ENCODE results near the gene GAREM2. TPM values are rescaled to one million over a fixed set of nuclear protein-coding genes. Genes with fewer than 3 reads are reported as not detected.

The GAREM2 gene
- total RNA-seq, 1 donor from 2014 or later, result 0.13 TPM

- DNase-seq (ENCODE audit: low read depth in 2 of 2), result no peak
Observed at GRCh38 chr2:26169681-26170414, 3.0 kb upstream of the GAREM2 start.

DNA sequence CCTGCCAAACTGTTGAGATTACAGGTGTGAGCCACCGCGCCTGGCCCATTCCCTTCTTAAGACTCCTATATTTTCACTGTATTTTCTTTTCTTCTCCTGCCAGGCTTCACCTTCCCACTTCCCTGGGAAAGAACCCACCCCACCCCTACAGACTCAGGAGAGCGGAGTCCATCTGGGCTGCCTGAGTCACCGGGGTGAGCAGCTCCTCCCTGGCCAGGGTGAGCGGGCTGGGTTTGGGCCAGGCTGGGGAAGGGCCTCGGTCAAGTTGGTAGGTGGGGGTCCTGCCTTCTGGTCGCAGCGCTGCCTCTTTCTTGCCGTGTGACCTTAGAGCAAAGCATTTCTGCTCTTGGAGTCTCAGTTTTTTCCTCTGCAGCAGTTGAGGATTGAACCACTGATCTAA is 2.1 kb upstream of the GAREM2 start:
- no peak for DNase-seq (ENCODE audit: low read depth in 2 of 2)

DNA sequence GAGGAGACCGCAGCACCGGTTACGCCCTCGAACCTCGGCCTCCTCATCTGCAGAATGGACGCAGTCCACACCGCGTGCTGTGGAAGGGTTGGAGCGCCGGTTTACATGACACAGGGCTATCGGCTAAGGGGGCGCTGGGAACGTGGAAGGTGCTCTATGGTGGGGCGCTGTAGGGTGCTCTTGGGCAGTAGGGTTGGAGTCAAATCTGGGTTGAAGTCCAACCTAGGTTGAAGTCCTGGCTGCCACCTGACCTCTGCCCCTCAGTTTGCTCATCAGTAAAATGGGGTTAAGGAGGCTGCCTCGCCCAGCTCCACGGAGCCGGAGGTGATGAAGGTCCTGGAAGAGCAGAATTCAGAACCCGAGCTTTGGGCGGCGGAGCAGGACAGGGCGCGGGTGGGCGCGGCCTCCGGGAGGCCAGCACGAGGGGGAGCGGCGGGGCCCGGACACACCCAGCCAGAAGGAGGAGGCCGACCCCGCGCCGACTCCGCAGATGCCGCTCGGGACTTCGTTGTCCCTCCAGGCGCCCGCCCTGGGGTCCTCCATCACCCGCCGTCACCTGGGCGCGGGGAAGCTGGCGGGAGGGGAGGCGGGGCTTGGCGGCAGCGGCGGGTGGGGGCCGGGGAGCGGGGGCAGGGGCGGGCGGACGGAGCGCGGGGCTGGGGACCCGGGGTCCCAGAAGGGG is 558 bp upstream of the GAREM2 start:
- DNase-seq (ENCODE audit: low read depth in 2 of 2), result no peak

GRCh38 chr2:26173776-26174482 is 1.0 kb downstream of the GAREM2 start:
- no peak for DNase-seq (ENCODE audit: low read depth in 2 of 2)

- DNase-seq (ENCODE audit: low read depth in 2 of 2), result no peak
Observed at GRCh38 chr2:26174691-26175465, 2.0 kb downstream of the GAREM2 start.

DNA sequence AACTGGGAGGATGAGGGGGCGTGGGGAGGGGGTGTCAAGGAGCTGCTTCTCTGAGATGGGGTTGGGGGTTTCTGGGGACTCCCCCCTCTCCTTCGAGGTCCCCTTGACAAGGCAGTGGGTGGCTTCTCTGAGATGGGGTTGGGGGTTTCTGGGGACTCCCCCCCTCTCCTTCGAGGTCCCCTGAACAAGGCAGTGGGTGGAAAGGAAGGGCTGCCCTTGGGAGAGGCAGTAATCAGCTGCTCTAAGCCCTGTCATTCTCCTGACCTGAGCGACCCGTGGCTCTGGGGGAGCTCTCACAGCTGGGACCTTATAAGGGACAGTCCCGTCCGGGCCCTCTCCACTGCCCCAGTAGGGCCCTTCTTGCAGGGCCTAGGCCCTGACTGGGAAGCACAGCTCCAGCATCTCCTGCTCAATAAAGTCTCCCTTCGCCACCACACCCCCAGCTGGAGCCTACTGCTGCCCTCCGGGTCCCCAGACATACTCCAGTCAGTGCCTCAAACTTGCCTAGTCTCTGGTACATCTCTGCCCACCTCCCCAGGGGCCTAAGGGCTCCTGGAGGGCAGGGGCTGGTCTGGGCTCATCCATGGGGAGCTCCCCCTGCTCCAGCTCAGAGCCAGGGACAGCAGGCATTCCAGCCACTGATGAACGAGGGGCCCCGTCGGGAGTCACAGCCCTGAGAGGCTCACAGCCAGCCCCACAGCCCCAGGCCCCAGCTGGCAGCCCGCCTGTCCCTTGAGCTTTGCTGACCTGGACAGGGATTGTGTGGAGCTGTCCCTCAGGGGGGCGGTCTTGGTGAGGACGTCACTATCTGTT is 2.8 kb downstream of the GAREM2 start:
- no peak for DNase-seq (ENCODE audit: low read depth in 2 of 2)

GRCh38 chr2:26176279-26176615 is 3.4 kb downstream of the GAREM2 start:
- DNase-seq (ENCODE audit: low read depth in 2 of 2), result no peak

GRCh38 chr2:26177122-26177521 is 4.2 kb downstream of the GAREM2 start:
- DNase-seq (ENCODE audit: low read depth in 2 of 2), result no peak

- no peak for DNase-seq (ENCODE audit: low read depth in 2 of 2)
Observed at GRCh38 chr2:26178246-26178645, 5.4 kb downstream of the GAREM2 start.

DNA sequence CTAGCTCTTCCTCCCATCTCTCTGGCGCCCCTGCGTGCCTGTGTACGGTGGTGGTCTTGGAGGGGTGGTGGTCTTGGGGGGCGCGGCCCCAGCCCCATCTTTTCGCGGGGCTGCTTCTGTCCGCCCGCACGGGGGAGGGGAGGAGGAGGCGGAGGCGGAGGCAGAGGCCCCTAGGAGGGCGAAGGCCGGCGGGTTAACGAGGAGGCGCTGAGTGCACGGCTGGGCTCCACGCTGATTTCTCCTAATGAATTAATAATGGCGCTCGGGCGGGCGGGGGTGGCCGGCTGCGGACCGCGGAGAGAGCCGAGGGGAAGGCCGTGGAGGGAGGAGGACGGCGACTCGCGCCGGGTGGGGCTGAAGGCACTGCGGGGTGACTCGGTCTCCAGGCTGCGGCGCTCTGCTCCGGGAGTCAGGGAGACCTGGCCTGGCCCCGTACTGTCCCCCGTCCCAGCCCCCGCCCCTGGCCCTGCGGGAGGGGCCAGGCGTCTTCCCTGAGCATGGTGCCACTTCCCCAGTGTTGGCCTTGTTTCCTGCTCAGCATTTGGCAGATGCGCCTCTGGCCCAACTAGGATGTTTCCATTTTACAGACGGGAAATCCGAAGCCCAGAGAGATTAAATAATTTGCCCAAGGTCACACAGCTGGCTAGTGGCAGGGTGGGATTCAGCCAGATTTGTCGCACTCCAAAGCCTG is 6.0 kb downstream of the GAREM2 start:
- peak; percentile 16 to 26 for DNase-seq (ENCODE audit: low read depth in 2 of 2)

DNA sequence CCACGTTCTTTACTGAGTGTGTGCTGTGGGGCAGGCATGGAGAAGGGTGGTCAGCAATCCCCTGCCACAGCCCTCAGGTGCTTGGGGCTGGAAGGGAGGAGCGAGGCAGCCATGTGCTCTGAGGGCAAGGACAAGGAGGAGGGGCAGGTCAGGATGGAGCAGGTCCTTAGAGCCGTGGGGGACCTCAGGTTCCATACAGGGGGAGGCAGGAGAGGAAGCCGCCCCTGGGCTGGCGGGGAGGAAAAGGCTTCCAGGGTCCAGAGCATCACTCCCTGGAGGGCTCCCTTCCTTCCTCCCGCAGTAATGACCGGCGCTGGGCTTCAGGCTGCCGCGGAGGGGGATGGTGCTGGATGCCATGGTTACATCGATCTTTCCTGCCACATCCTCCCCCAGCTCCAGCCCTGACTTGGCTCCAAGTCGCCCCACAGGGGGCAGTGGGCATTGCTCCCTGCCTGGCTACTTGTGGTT is 6.6 kb downstream of the GAREM2 start:
- DNase-seq (ENCODE audit: low read depth in 2 of 2), result peak in 1 of 2 donors; percentile 7

GRCh38 chr2:26182441-26182840 is 9.6 kb downstream of the GAREM2 start:
- DNase-seq (ENCODE audit: low read depth in 2 of 2), result no peak

DNA sequence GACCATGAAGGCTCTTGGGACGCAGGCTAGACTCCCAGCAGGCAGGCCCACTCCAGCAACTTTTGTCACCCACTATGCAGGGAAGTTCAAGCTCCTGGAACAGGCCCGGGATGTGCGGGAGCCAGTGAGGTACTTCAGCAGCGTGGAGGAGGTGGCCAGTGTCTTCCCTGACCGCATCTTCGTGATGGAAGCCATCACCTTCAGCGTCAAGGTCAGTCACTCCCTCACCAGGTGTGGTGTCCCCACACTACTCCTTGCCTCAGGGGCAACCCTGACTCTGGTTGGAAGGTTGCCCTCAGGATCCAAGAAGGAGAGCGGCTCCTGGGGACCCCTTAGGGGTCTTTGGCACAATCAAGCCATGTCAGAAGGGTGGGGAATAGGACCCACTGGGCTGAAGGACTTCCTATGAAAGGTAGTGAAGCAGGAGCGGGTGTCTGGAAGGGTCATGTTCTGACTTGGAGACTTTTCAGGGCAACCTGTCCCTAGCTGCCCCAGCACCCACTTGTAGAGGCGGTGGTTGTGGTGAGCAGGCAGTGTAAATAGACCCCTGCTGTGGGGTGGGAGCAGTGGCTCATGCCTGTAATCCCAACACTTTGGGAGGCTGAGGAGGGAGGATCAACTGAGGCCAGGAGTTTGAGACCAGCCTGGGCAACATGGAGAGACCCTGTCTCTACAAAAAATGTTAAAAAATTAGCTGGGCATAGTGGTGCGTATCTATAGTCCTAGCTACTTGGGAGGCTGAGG is 10.2 kb downstream of the GAREM2 start:
- no peak for DNase-seq (ENCODE audit: low read depth in 2 of 2)

GRCh38 chr2:26184121-26184520 is 11.2 kb downstream of the GAREM2 start:
- DNase-seq (ENCODE audit: low read depth in 2 of 2), result no peak

GRCh38 chr2:26184555-26185303 is 11.8 kb downstream of the GAREM2 start:
- DNase-seq (ENCODE audit: low read depth in 2 of 2), result peak; percentile 43 to 83

DNA sequence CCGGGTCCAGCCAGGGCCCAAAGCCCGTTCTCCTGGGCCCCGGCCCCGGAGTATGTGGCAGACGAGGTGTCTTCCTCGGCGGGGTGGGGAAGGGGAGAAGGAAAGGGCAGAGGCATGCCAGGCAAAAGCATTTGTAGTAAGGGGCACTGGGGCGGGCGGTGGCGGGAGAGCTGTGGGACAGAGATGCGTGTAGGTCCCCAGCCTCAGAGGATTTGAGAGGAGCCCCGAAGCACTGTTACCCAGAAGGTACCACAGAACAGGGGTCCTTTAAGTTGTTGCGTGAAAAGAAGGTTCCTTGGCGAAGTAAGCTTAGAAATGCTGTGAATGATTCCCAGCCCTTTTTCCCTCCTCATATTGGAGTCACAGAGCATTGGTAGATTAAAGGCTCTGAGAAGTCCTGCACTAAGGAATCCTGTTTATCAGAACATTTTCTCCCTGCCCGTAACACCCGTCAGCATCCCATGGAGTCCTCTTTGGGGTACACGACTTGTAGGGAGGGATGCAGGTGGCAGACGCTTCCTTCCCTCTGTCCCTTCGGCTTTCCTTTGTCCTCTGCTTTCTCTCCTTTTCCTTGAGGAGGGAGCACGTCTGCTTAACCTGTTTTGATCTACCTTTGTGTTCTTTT is 12.5 kb downstream of the GAREM2 start:
- no peak for DNase-seq (ENCODE audit: low read depth in 2 of 2)

- no peak for DNase-seq (ENCODE audit: low read depth in 2 of 2)
Observed at GRCh38 chr2:26185954-26186770, 13.3 kb downstream of the GAREM2 start.

- DNase-seq (ENCODE audit: low read depth in 2 of 2), result no peak
Observed at GRCh38 chr2:26187114-26187513, 14.2 kb downstream of the GAREM2 start.

Measured in dermis microvascular lymphatic vessel endothelial cell (primary cell).